ENCODE data around the gene SRRT.

Gene SRRT

DNA sequence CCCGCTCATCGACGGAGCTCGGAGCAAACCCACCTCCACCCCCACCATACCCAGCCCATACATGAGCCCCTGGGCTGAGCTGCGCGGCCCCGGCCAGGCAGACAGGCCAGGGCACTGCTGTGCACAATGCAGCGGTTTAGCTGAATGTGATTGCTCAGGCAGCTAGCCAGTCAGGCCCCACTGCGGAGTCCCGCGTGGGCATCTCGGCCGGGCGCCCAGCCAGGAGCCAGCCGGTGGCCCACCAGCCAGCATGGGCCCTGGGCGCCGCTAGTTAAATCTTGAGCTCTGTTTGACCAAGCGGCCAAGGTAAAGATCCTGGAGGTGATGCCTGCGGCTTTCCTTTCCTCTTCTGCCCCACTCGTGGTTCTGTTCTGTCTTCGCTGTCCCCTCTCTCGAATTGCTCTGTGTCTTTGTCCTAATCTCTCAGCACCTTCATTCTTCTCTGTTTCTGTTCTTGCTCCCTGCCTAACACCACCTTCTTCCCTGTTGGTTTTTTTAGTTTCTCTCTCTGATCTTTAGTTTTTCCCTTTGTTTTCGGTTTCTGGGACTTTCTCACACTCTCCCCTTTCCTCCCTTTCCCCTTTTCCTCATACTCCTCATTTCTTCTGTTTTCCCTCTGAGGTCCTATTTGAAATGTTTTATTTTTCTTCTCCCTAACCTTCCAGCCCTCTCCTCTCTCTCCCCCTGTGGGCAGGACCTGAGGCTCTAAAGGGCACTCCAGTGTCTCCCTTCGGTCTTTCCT, 8.1 kb downstream of the SRRT start:
- no peak for DNase-seq

DNA sequence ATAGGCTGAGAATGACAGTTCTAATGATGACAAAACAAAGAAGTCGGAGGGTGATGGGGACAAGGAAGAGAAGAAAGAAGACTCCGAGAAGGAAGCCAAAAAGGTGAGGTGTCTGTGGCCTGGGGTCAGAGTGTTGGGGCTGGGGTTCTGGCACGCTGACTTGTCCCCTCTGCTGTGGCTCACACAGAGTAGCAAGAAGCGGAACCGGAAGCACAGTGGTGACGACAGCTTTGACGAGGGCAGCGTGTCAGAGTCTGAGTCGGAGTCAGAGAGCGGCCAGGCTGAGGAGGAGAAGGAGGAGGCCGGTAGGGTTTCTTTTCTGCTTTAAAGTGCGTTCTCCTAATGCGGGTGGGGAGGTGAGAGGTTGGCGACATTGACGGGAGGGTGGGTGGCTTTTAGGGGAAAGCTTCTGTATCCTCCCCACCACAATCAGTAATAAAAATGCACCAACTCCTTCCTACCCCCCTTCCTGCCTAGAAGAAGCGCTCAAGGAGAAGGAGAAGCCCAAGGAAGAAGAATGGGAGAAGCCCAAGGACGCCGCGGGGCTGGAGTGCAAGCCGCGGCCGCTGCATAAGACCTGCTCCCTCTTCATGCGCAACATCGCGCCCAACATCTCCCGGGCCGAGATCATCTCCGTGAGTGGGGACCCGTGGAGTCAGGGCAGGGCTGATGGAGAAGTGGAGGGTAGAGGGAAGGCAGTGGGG, 10.0 kb downstream of the SRRT start:
- DNase-seq, result no peak

DNA sequence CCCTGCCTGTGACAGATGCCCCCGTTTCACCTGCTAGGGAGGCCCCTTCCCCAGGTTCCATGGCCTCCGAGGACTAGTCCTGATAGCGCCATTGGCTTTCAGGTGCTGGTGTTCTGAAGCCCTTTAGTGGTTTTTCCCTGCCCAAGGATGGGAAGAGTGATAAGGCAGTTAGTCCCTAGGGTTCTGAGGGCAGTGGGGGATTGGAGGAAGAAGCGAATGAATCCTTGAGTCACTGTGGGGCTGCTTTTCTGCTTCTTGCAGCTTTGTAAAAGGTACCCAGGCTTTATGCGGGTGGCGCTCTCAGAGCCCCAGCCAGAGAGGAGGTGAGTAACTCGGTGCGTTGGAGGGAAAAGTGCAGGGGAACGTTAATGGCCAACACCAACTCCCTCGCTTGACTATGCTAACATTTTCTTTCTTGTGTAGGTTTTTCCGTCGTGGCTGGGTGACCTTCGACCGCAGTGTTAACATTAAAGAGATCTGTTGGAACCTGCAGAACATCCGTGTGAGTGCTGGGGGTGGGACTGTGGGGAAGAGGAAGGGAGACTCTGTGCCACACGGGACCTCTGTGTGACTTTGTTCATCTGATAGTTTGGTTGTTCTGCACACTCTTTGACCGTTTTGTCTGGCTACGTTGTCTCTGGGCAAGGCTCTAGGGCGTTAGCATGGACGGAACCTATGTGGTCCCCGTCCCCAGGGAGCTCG, 10.7 kb downstream of the SRRT start:
- DNase-seq, result no peak

DNA sequence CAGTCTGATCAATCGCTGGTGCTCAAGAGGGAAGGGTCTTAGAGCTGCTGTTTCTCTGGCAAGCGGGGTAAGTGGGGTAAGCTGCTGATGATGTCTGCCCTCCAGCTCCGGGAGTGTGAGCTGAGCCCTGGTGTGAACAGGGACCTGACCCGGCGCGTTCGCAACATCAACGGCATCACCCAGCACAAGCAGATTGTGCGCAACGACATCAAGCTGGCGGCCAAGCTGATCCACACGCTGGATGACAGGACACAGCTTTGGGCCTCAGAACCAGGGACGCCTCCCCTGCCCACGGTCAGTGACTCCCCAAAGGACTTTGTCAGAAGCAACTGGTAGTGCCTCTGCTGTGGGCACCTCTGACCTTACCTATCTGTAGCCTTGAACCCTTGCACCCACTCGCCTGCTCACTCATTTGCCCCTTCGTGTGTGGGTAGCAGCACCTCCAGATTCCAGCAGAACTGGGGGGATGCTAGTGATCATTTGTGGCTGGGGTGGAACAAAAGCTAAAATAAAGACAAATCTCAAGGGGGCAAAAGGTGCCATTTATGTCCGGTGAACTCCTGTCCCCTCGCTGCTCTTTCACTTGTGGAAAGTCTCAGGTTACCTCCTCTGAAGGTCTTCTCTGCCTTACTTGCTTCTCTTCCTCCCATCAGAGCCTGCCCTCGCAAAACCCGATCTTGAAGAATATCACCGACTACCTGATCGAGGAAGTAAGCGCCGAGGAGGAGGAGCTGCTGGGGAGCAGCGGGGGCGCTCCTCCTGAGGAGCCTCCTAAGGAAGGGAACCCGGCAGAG, 11.4 kb downstream of the SRRT start:
- DNase-seq, result no peak

DNA sequence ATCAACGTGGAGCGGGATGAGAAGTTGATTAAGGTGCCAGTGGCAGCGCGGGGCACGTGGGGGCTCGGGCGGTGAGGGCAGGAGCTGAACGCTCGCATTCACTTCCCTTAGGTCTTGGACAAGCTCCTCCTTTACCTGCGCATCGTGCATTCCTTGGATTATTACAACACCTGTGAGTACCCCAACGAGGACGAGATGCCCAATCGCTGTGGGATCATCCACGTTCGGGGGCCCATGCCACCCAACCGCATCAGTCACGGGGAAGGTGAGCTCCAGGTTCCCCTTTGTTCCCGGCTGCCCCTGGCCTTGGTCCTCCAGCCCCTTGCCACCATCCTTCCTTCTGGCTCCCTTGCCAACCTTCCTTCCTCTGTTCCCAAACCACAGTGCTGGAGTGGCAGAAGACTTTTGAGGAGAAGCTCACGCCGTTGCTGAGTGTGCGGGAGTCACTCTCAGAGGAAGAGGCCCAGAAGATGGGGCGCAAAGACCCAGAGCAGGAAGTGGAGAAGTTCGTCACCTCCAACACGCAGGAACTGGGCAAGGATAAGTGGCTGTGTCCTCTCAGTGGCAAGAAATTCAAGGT, 12.1 kb downstream of the SRRT start:
- DNase-seq, result no peak

DNA sequence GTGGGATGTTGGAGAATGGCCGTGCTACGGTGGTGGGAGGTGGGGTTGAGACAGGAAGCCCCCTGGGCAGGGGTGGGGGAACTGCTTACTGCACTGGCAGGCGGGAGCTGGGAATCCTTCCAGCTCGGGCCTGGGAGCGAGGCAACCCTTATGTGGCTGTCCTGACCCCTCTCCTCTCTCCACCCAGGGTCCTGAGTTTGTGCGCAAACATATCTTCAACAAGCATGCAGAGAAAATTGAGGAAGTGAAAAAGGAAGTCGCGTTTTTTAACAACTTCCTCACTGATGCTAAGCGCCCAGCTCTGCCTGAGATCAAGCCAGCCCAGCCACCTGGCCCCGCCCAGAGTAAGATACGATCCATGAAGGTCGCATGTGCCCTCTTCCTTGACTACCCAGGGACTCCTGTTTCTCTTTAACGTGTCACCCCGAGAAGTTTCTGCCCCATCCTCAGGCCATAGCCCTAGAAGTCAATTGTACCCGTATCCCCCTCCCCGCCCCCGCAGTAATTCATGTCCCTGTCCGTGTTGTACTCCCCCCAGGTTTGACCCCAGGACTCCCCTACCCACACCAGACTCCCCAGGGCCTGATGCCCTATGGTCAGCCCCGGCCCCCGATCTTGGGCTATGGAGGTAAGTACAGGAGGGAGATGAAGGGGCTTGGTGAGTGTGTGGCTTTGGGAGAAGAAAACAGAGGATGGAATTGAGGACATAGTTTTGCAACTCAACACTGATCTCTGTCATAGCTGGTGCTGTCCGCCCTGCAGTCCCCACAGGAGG, 12.8 kb downstream of the SRRT start:
- DNase-seq, result no peak

DNA sequence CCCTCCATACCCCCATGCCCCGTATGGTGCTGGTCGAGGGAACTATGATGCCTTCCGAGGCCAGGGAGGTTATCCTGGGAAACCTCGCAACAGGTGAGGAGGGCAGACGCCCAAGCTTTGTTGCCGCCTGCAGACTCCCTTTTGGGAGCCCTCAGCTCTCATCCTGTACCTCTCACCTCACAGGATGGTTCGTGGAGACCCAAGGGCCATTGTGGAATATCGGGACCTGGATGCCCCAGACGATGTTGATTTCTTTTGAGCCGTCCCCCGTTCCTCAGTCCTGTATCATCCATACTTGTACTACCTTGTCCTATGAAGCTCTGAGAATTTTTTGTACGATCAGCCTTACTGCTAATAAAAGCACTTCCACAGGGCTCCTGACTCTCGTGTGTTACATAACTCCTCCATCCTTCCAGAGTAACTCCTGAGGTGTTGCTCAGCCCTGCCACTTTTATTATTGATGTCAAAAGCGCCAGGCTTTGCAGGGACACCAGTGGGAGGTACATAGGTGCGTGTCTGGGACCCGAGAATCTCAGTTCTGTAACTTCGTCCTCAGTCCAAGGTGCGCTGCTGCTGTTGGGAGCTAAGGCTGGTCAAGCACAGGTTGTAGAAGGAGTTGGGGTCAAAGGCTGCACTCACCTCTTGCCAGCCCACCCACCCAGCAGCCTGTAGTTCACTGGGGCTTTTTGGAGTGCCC, 13.5 kb downstream of the SRRT start:
- no peak for DNase-seq

DNA sequence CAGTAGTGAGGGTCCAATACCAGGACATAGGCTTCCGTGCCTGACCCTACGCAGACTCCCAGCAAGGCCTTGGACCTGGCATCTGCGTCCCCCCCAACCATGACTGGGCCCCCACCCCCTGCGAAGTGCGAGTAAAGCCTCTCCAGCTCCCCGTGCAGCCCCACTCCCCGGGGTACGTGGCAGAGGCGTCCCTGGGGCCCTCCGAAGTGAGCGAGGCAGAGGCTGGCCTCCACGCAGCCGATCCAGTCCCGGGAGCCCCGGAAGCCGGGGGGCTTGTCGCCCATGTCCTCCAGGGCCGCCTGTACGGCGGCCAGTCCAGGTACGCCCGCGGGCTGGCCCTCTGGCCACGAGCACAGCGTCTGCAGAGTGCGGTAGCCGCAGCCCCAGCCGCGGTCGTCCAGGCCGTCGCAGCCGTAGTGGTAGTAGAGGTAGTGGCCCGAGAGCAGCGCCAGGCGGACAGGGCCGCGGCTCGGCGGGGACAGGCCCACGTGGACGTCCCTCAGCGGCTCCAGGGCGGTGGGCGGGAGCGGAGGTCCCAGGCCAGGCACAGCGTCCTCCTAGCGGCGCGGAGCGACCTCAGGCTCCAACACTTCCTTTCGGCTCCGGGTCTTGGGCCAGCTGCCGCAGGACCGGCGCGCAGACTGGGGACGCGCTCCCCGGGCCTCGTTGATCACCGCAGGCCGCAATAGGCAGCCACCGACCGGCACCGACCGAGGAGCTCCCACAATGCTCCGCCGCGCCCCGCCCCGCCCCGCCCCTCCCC, 14.3 kb downstream of the SRRT start, which contains the start of gene UFSP1:
UFSP1 (minus strand) TSS at position 728 of the 763 bp plus-strand sequence; CDS start at position 284, 444 bp downstream.
- no peak for DNase-seq

DNA sequence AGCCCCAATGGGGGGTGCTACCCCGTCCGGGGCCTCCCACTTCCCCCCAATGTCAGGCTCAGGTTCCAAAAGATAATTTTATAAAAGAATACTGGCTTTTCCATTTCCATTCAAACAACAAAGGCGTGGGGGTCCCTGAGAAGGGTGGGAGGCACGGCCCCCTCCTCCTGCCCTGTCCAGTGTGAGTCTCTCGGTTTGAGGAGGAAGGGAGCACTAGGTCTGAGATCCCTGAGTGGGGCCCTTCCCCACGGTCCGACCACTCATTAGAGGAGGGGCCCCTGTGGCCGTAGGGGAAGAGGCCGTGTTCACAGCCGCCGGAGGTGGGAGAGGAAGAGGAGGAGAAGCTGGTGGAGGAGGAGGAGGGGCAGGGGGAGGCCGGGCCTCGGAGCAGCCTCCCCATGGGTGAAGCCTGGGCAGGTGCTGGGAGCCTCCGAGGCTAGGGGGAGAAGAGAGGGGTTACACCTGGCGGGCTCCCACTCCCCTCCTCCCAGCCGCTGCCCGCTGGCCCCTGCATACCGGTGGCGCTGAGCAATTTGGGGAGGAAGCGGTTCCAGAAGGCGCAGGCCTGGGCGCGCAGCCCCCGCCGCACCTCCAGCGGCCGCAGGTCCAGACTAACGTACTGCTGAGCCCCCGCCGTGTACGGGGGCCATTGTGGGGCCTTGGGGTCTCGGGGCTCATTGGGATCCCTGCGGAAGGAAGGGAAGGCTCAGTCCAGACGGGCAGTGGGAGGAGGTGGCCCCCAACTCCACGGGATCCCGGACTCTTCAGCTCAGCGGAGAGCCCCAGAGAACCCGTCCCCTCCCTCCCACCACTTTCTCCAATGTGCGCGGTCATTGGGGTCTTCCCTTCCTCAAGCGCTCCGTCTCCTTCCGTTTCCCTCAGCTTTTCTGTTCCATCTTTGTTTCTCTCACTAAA, 16.0 kb downstream of the SRRT start:
- no peak for DNase-seq

DNA sequence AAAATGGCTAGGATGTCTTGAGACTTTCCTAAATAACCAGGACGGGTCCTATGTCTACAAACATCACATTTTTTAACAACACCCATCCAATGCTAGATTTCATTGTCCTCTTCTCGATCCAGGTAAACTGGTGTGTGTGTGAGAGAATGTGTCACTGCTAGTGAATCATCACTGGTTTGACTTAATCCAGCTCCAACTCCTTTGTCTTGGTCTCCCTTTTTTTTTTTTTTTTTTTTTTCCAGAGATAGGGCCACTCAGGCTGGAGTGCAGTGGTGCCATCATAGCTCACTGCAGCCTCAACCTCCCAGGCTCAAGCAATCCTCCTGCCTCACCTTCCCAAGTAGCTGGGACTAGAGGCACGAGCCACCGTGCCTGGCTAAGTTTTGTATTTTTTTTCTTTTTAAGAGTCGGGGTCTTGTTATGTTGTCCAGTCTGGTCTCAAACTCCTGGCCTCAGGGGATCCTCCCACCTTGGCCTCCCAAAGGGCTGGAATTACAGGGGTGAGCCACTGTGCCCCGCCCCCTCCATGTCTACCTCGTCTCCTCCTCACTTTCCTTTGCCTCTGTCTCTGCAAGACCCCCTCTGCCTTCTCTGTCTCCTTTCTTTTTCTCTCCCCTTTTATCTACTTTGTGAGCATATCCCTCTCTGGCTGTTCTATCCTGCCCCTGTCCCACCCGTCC, 16.8 kb downstream of the SRRT start:
- no peak for DNase-seq

DNA sequence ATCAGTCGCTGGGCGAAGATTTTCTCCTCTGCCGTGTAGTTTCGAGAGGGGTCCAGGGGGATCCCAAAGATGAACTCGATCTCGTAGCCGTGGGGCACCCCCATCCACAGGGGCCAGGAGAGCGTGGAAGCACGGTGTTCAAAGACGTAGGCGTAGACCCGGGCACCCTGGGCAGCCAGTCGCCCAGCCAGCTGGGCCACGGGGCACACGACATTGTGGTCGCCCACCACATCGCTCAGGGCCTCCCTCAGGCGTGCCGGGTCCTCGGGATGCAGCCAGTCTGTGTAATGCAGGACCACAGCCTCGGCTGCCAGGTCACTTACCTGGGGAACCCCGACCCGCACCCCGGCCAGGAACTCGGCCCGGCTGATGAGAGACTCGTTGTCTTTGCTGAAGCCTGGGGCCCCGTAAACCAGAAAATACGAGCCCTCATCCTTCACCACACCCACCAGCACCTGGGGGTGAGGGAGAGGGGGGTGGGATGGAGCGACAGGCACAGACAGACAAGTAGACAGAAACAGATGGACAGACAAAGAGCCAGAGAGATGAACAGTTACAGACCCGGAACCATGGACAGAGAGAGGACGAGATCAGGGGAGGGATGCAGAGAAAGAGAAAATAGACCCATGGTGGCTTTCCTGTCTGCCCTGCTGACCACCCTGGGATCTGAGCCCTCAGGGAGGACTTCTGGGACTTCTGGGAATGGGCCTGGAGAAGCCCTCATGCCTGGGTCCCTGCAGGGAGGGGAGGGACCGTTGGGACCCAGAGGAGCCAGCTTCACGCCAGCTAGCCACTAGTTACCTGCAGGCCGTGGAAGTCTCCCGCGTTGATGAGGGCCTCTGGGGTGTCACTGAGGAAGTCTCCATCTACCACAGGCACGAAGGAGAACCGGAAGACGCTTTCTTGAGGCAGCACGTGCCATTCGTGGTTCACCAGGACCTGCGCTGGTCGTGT, 17.7 kb downstream of the SRRT start:
- no peak for DNase-seq

DNA sequence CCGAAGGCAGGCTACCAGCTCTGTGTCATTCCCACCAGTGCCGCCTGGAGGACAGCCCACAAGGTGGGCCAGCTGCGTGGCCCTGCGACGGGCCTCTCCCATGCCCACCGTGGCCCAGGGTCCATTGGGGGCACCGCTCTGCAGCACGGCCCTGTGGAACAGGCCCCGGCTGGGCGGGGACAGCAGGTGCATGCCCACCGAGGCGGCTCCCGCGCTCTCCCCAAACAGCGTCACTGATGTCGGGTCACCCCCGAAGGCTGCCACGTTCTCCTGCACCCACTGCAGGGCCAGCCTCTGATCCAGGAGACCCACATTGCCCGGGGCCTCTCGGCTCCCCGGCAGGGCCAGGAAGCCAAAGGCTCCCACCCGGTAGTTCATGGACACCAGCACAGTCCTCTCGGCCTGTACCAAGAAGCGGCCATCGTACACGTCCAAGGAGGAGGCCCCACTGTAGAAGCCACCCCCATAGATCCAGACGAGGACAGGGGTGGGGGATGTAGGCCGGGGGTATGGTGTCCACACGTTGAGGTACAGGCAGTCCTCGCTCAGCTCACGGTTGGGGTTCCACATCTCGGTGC, 18.5 kb downstream of the SRRT start:
- DNase-seq, result no peak

DNA sequence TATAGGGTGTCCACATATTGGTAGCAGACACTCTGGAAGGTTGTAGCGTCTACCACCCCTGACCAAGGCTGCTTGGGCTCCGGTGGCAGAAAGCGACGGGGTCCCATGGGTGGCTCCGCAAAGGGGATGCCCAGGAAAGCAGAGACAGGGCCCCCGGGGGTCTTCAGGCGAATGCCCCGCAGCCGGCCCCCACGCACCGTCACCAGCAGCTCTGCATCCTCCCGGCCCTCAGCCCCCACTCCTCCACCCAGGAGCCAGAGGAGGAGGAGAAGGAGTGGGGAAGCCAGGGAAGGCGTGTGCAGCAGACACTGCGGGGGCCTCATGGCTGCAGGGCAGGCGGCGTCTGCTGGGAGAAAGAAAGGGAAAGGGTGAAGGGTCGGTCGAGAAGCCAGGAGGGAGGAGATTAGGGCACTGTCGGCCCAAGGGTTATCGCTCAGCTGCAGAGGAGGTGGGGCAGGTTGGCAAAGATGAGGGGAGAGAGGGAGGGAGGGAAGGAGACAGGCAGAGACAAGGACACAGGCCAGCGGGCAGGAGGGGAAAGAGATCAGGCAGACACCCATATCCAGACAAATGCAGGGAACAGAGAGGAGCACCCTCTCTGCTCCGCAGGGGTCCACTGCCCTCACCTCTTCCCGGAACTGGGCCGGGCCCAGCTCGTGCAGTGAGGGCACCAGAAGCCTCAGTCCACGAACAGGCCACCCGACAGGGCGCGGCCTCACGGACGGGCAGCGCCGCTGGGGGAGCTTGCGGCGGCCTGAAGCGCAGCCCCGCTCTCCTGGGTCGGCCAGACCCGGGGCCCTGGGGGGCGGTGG, 19.2 kb downstream of the SRRT start:
- no peak for DNase-seq

DNA sequence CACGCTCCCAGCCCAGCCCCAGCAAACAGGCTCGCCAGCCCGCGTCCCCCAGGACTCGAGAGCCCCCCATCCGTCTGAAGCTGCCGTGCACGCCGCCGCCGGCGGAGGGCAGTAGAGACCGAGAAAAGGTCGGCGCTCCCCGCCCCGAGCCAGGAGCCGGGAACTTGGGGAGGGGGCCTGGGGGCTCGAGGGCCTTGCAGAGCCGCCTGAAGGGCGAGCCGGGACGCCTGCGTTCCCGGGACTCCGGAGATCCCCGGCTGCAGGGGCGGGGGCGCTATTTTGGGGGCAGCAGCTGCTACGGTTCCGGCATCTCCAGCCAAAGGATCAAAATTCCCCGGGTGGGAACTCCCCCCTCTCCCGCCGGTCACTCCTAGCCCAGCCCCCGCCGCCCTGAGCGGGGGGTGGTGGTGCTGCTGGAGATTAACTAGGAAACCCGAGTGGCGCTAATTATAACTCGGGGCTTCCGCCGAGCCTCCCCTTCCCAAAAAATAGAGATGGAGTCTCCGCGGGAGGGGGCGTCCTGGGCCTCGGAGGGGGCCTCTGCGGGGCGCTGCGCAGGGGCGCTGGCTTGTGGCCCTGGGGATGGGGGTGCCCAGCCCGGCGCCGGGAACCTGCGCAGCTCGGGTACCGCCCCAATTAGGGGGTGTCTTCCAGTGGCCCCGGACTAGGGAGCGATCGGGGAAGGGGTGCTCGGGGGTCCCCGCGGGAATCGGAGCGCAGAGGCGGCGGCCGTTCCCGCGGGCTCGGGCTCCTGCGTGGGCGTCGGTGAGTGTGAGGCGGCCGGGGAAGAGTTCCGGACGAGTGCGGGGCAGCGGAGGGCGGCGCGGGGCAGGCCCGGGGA, 20.2 kb downstream of the SRRT start:
- peak; percentile 32 for DNase-seq

DNA sequence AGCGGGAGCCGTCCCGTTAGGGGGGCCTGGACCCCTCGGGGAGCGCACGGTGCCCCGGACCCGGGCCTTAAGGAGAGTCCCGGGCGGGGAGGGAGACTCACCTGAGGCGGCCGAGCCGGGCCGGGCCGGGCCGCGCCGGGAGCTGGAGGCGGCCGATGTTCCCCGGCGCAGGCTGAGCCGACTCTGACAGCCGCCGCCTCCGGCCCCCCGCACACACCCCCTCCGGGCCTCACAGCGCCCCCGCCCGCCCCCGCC, 20.7 kb downstream of the SRRT start, which contains the start of gene ACHE:
ACHE (minus strand) TSS at position 188 of the 255 bp plus-strand sequence. CDS start 1,656 bp downstream, outside the sequence.
- no peak for DNase-seq

Data from activated gamma-delta T cell (primary cell).